IMR-90 (cell line): ENCODE measurements around the gene TFCP2. TPM values are rescaled to one million over a fixed set of nuclear protein-coding genes. Genes with fewer than 3 reads are reported as not detected.

Experiments used
- ATAC-seq: fragments of 200-7000 bp; cut with Tn5 transposase; 2 replicates; pipeline ENCODE4 v1.9.1; 2020; ENCODE audit warnings: low read depth, mild to moderate bottlenecking, moderate library complexity
- BruUV-seq: library from RNA; stranded (reverse); fragments of 400-500 nt; replicated peaks from 2 replicates; lab custom pipeline; 2021; lab: Mats Ljungman, UMichigan
- CTCF ChIA-PET: fragments of 300-600 bp; formaldehyde crosslinking; extraction: SDS; loops from one replicate; lab custom pipeline; 2021; ENCODE audit warnings: antibody characterized with exemption; lab: Yijun Ruan, JAX
- POLR2A ChIA-PET: fragments of 300-600 bp; sonication (Branson Sonifier 250); formaldehyde crosslinking; loops from one replicate; lab custom pipeline; 2022; ENCODE audit warnings: antibody characterized with exemption; ENCODE audit not compliant: unreplicated experiment; lab: Charles Lee
- DNase-seq: peaks from one replicate; pipeline ENCODE4 v3.0.0; 2013
- H2AFZ ChIP-seq: replicated peaks from 2 replicates; pipeline ENCODE3; 2013; ENCODE audit warnings: low read length, mild to moderate bottlenecking; ENCODE audit not compliant: poor library complexity
- H2AK5ac ChIP-seq: 2 replicates; pipeline ENCODE4 v1.6.1; 2013; ENCODE audit warnings: low read depth, low read length, inconsistent platforms
- H2AK9ac ChIP-seq: replicated peaks from 2 replicates; pipeline ENCODE3; 2013; ENCODE audit warnings: mild to moderate bottlenecking, low read depth, low read length, moderate library complexity; ENCODE audit not compliant: poor library complexity
- H2BK120ac ChIP-seq: 2 replicates; pipeline ENCODE4 v1.6.1; 2013; ENCODE audit warnings: low read depth, low read length, inconsistent platforms
- H2BK15ac ChIP-seq: 3 replicates; pipeline ENCODE4 v1.6.1; 2013; ENCODE audit warnings: low read depth, low read length, inconsistent platforms
- H2BK20ac ChIP-seq: 2 replicates; pipeline ENCODE4 v1.6.1; 2013; ENCODE audit warnings: low read depth, mild to moderate bottlenecking, inconsistent platforms, low read length, moderate library complexity
- H2BK5ac ChIP-seq: 2 replicates; pipeline ENCODE4 v1.6.1; 2013; ENCODE audit warnings: mild to moderate bottlenecking, low read depth, low read length, inconsistent platforms; ENCODE audit not compliant: poor library complexity, severe bottlenecking
- H3K14ac ChIP-seq: replicated peaks from 2 replicates; pipeline ENCODE4 v1.6.1; 2013; ENCODE audit warnings: low read depth, low read length, inconsistent platforms
- H3K18ac ChIP-seq: 2 replicates; pipeline ENCODE4 v1.6.1; 2013; ENCODE audit warnings: low read depth, low read length, control low read depth
- H3K23ac ChIP-seq: 2 replicates; pipeline ENCODE4 v1.6.1; 2013; ENCODE audit warnings: low read depth, low read length, inconsistent platforms
- H3K27ac ChIP-seq: 2 replicates; pipeline ENCODE4 v1.5.1; 2013; ENCODE audit warnings: mild to moderate bottlenecking, control low read depth, low read length; ENCODE audit not compliant: insufficient read depth
- H3K27me3 ChIP-seq: 2 replicates; pipeline ENCODE4 v1.6.1; 2013; ENCODE audit warnings: low read length; ENCODE audit not compliant: control insufficient read depth, insufficient read depth
- H3K36me3 ChIP-seq: 2 replicates; pipeline ENCODE4 v1.6.1; 2013; ENCODE audit warnings: low read length, mixed read lengths; ENCODE audit not compliant: control insufficient read depth, insufficient read depth
- H3K4ac ChIP-seq: 2 replicates; pipeline ENCODE4 v1.6.1; 2013; ENCODE audit warnings: low read depth, low read length, inconsistent platforms
- H3K4me1 ChIP-seq: 2 replicates; pipeline ENCODE4 v1.6.1; 2013; ENCODE audit warnings: low read length, mixed read lengths; ENCODE audit not compliant: control insufficient read depth, insufficient read depth
- H3K4me2 ChIP-seq: 2 replicates; pipeline ENCODE4 v1.6.1; 2013; ENCODE audit warnings: low read depth, mild to moderate bottlenecking, control low read depth, low read length, moderate library complexity
- H3K4me3 ChIP-seq: 2 replicates; pipeline ENCODE4 v1.5.1; 2013; ENCODE audit warnings: low read depth, mild to moderate bottlenecking, control low read depth, low read length, moderate library complexity; ENCODE audit not compliant: insufficient read depth
- H3K56ac ChIP-seq: 2 replicates; pipeline ENCODE4 v1.6.1; 2013; ENCODE audit warnings: low read length, inconsistent platforms; ENCODE audit not compliant: insufficient read depth; ENCODE audit errors: extremely low read depth
- H3K79me1 ChIP-seq, 2 experiments: 2 replicates each; pipeline ENCODE4 v1.6.1; 2013; ENCODE audit warnings: low read length in 2 of 2, inconsistent platforms in 1 of 2, low read depth in 1 of 2
- H3K9ac ChIP-seq: 2 replicates; pipeline ENCODE4 v1.6.1; 2013; ENCODE audit warnings: low read depth, low read length, control low read depth
- H3K9me1 ChIP-seq: 2 replicates; pipeline ENCODE4 v1.6.1; 2013; ENCODE audit warnings: low read length, inconsistent platforms; ENCODE audit not compliant: insufficient read depth
- H3K9me3 ChIP-seq: 2 replicates; pipeline ENCODE4 v1.6.1; 2013; ENCODE audit warnings: low read length; ENCODE audit not compliant: control insufficient read depth, insufficient read depth
- H4K20me1 ChIP-seq: 2 replicates; pipeline ENCODE4 v1.6.1; 2013; ENCODE audit warnings: low read length, inconsistent platforms; ENCODE audit not compliant: insufficient read depth
- H4K5ac ChIP-seq: 2 replicates; pipeline ENCODE4 v1.6.1; 2013; ENCODE audit warnings: mild to moderate bottlenecking, low read depth, low read length, control low read depth
- H4K8ac ChIP-seq, 2 experiments: 2 replicates each; pipeline ENCODE4 v1.6.1; 2013; ENCODE audit warnings: low read depth in 2 of 2, low read length in 2 of 2, control low read depth in 1 of 2, inconsistent platforms in 1 of 2
- H4K91ac ChIP-seq: 2 replicates; pipeline ENCODE4 v1.6.1; 2013; ENCODE audit warnings: low read depth, low read length, inconsistent platforms; ENCODE audit not compliant: insufficient read depth
- BHLHE40 ChIP-seq: fragments of 150-350 bp; IDR thresholded peaks from 2 replicates; pipeline ENCODE4 v1.6.1; 2016; ENCODE audit warnings: mild to moderate bottlenecking, low read depth, low read length
- CHD1 ChIP-seq: IDR thresholded peaks from 2 replicates; pipeline ENCODE4 v1.6.1; 2012; ENCODE audit warnings: low read depth, low read length, improper control_type of control experiment
- MAFK ChIP-seq: IDR thresholded peaks from 2 replicates; pipeline ENCODE4 v1.6.1; 2012; ENCODE audit warnings: low read depth, low read length, improper control_type of control experiment
- POLR2A ChIP-seq: IDR thresholded peaks from 2 replicates; pipeline ENCODE4 v1.6.1; 2012; ENCODE audit warnings: mild to moderate bottlenecking, low read depth, low read length
- RAD21 ChIP-seq: IDR thresholded peaks from 2 replicates; pipeline ENCODE4 v1.6.1; 2012; ENCODE audit warnings: low read length, improper control_type of control experiment
- RCOR1 ChIP-seq: IDR thresholded peaks from 2 replicates; pipeline ENCODE4 v1.6.1; 2012; ENCODE audit warnings: mild to moderate bottlenecking, low read length, improper control_type of control experiment; ENCODE audit not compliant: insufficient replicate concordance
- RFX5 ChIP-seq: IDR thresholded peaks from 2 replicates; pipeline ENCODE4 v1.8.0; 2012; ENCODE audit warnings: low read depth, mild to moderate bottlenecking, low read length, moderate library complexity
- WGBS, 2 experiments: methylation state at CpG; one replicate each; pipeline versions ENCODE4 v1.1.5 to v1.1.7; 2013; ENCODE audit warnings: missing lambda C conversion rate in 2 of 2; ENCODE audit not compliant: insufficient read length in 1 of 2; ENCODE audit errors: extremely low coverage in 2 of 2; 5-methylcytosine and 5-hydroxymethylcytosine counted together
- dilution Hi-C: fragments of 300-500 bp; cut with HindIII; formaldehyde crosslinking; loops from one replicate; pipeline ENCODE4 v1.14.3; 2018; ENCODE audit warnings: low sequenced_read_pairs; ENCODE audit not compliant: unreplicated experiment
- in situ Hi-C: fragments of 300-500 bp; cut with MboI; formaldehyde crosslinking; loops from 3 replicates; pipeline ENCODE4 v1.14.3; 2019; ENCODE audit warnings: low sequenced_read_pairs, inconsistent platforms, mixed read lengths
- intact Hi-C: fragments of 100-400 bp; cut with micrococcal nuclease; formaldehyde crosslinking; loops from 2 replicates; pipeline ENCODE4 v1.10.0; 2022
- polyA plus RNA-seq, 3 experiments: library from polyadenylated mRNA; depleted of rRNA; stranded (reverse); fragments of >200 nt; gene quantifications; 2 replicates each; pipeline ENCODE4 v1.2.3, GENCODE V29; 2012; ENCODE audit warnings: low replicate concordance in 1 of 3
- total RNA-seq: library from RNA; depleted of rRNA; stranded (reverse); fragments of >200 nt; gene quantifications from 2 replicates; pipeline ENCODE4 v1.2.3, GENCODE V29; 2012
- TF ChIP-seq, protein P1 (sequence below): fragments of 150-350 bp; IDR thresholded peaks from 2 replicates; pipeline ENCODE4 v1.6.1; 2017; ENCODE audit warnings: mild to moderate bottlenecking, antibody characterized with exemption, low read length, low read depth
- TF ChIP-seq, protein P2 (sequence below): fragments of 150-350 bp; IDR thresholded peaks from 2 replicates; pipeline ENCODE4 v1.6.1; 2016; ENCODE audit warnings: low read depth, mild to moderate bottlenecking, low read length, moderate library complexity, borderline replicate concordance

The TFCP2 gene
- total and polyA plus RNA-seq, 2 of the 4 experiments (the other 2 are of a cell fraction) = 10.0 to 15.4 TPM

DNA sequence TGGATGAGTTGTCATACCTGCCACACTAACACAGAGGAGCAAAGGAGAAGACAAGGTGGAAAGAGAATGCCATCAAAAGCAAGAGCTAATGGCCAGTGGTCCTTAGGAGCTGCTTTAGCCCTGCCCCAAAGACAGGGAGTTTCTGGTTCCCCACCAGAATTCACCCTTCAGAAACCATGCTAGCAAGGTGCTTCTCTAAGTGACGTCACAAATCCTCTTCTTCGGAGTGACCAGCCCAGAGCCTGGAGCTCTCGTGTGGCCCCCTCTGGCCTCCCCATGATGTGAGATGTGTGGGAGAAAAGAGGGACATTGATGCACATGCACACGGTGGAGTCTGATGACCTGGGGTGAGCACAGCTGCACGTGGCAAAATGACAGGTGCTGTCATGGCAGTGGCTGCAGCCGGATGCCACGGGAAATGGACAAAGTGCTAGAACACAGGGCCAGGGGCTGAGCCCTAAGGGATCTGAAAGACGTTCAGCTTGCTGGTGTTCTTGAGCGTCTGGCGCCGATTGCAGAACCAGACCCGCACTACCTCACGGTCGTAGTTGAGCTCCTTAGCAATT is 16.9 kb upstream of the TFCP2 start:
- Histone ChIP-seq H2AK5ac (no peak overlapping the region), H4K91ac (no peak overlapping the region), H3K4ac (no peak overlapping the region), H3K36me3 (peaks cover 16% of the 10 kb centered on the region), H3K18ac (no peak overlapping the region), H4K20me1 (no peaks in the 10 kb centered on the region), H3K9me3 (no peaks in the 10 kb centered on the region), H3K4me1 (no peaks in the 10 kb centered on the region), H2BK120ac (no peak overlapping the region), H3K79me1 (no peaks in the 10 kb centered on the region), H2AK9ac (peak overlapping the region; percentile 37), H3K27ac (no peak overlapping the region), H2AFZ (no peak overlapping the region), H4K8ac (no peak overlapping the region), H2BK15ac (no peak overlapping the region), H3K23ac (no peak overlapping the region), H3K4me2 (no peak overlapping the region), H3K9ac (no peak overlapping the region), H2BK5ac (no peak overlapping the region), H3K56ac (no peak overlapping the region), H3K14ac (no peak overlapping the region), H4K5ac (no peak overlapping the region), H2BK20ac (no peak overlapping the region), H3K9me1 (0 out of 2 replicates have a peak, but pooled peaks cover 2% of the 10 kb centered on the region), H3K4me3 (no peak overlapping the region), H3K27me3 (no peaks in the 10 kb centered on the region; the same call in 1 of the 2 replicates)
- WGBS, 2 experiments = 86% methylated on average over 6 of the region's 14 CpGs; no CpG with 5 or more reads in 1 of the 2 experiments
- DNase-seq (no peak), ATAC-seq (no peak)
- ChIA-PET POLR2A (no interaction called here), CTCF (no interaction called here)
- intact Hi-C loops (no loop called here), dilution Hi-C loops (no loop called here), in situ Hi-C loops (no loop called here)
- TF ChIP-seq, protein P1, sequence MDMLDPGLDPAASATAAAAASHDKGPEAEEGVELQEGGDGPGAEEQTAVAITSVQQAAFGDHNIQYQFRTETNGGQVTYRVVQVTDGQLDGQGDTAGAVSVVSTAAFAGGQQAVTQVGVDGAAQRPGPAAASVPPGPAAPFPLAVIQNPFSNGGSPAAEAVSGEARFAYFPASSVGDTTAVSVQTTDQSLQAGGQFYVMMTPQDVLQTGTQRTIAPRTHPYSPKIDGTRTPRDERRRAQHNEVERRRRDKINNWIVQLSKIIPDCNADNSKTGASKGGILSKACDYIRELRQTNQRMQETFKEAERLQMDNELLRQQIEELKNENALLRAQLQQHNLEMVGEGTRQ = no peak
- TF ChIP-seq BHLHE40 = no peak
- no peak for TF ChIP-seq RAD21
- TF ChIP-seq RCOR1 = no peak
- TF ChIP-seq, protein P2, sequence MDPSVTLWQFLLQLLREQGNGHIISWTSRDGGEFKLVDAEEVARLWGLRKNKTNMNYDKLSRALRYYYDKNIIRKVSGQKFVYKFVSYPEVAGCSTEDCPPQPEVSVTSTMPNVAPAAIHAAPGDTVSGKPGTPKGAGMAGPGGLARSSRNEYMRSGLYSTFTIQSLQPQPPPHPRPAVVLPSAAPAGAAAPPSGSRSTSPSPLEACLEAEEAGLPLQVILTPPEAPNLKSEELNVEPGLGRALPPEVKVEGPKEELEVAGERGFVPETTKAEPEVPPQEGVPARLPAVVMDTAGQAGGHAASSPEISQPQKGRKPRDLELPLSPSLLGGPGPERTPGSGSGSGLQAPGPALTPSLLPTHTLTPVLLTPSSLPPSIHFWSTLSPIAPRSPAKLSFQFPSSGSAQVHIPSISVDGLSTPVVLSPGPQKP = no peak
- no peak for TF ChIP-seq RFX5
- TF ChIP-seq MAFK = no peak
- no peak for TF ChIP-seq POLR2A
- TF ChIP-seq CHD1 = no peak
- no TSS peak for BruUV-seq
